GM23338 (cell line): ENCODE results near the gene ST6GALNAC6. TPM values are rescaled to one million over a fixed set of nuclear protein-coding genes. Genes with fewer than 3 reads are reported as not detected.
"Not testable (repeated sequence)": the region's sequence is repeated elsewhere in the genome, so short reads cannot be mapped to it uniquely, and the experiment has no call there.

Source experiments
- ATAC-seq: fragments of 200-7000 bp; cut with Tn5 transposase; 3 replicates; pipeline ENCODE4 v1.9.1; 2020
- DNase-seq: peaks from one replicate; pipeline ENCODE4 v3.0.0-alpha.2; 2015; ENCODE audit warnings: low spot score
- H2AFZ ChIP-seq: fragments of 200-600 bp; sonication (generic); 2 replicates; pipeline ENCODE4 v1.8.0; 2016; ENCODE audit warnings: antibody characterized with exemption, mild to moderate bottlenecking, moderate library complexity
- H3F3A ChIP-seq: fragments of 200-600 bp; sonication (generic); replicated peaks from 2 replicates; pipeline ENCODE4 v1.8.0; 2017; ENCODE audit warnings: antibody characterized with exemption, mixed run types, low read depth
- H3K27ac ChIP-seq: fragments of 200-600 bp; sonication (generic); 2 replicates; pipeline ENCODE4 v1.6.1; 2016; ENCODE audit warnings: low read depth
- H3K27me3 ChIP-seq: fragments of 200-600 bp; sonication (generic); 2 replicates; pipeline ENCODE4 v1.8.0; 2016; ENCODE audit warnings: mild to moderate bottlenecking, mixed run types, moderate library complexity; ENCODE audit not compliant: insufficient read depth
- H3K36me3 ChIP-seq: fragments of 200-600 bp; sonication (generic); 2 replicates; pipeline ENCODE4 v1.8.0; 2016; ENCODE audit warnings: mild to moderate bottlenecking; ENCODE audit not compliant: insufficient read depth
- H3K4me1 ChIP-seq: fragments of 200-600 bp; sonication (generic); 2 replicates; pipeline ENCODE4 v1.8.0; 2016; ENCODE audit warnings: mild to moderate bottlenecking, moderate library complexity; ENCODE audit not compliant: insufficient read depth
- H3K4me2 ChIP-seq: fragments of 200-600 bp; sonication (generic); 2 replicates; pipeline ENCODE4 v1.7.1; 2017; ENCODE audit warnings: mixed run types
- H3K4me3 ChIP-seq: fragments of 200-600 bp; sonication (generic); 2 replicates; pipeline ENCODE4 v1.6.1; 2016; ENCODE audit warnings: mixed run types
- H3K79me2 ChIP-seq: fragments of 200-600 bp; sonication (generic); replicated peaks from 2 replicates; pipeline ENCODE4 v1.8.0; 2017; ENCODE audit warnings: mild to moderate bottlenecking; ENCODE audit not compliant: insufficient read depth
- H3K9me2 ChIP-seq: fragments of 200-600 bp; sonication (generic); 2 replicates; pipeline ENCODE4 v1.8.0; 2017; ENCODE audit not compliant: insufficient read depth
- H4K20me1 ChIP-seq: fragments of 200-600 bp; sonication (generic); replicated peaks from 2 replicates; pipeline ENCODE4 v1.8.0; 2017; ENCODE audit warnings: mild to moderate bottlenecking; ENCODE audit not compliant: insufficient read depth
- H3K27ac Mint-ChIP-seq: 2 replicates; pipeline ENCODE4 v1.8.0; 2020; ENCODE audit warnings: inconsistent platforms, mild to moderate bottlenecking, moderate library complexity, mixed read lengths
- H3K27me3 Mint-ChIP-seq: 3 replicates; pipeline ENCODE4 v1.8.0; 2022; ENCODE audit warnings: low read depth, mild to moderate bottlenecking, moderate library complexity, mixed read lengths, inconsistent platforms; ENCODE audit not compliant: insufficient read depth, poor library complexity
- H3K36me3 Mint-ChIP-seq: 3 replicates; pipeline ENCODE4 v1.8.0; 2021; ENCODE audit warnings: low read depth, mild to moderate bottlenecking, inconsistent platforms, moderate library complexity, mixed read lengths
- H3K4me1 Mint-ChIP-seq: 3 replicates; pipeline ENCODE4 v1.8.0; 2020; ENCODE audit warnings: mild to moderate bottlenecking, inconsistent platforms, mixed read lengths
- H3K4me3 Mint-ChIP-seq: 3 replicates; pipeline ENCODE4 v1.8.0; 2021; ENCODE audit warnings: moderate library complexity, mild to moderate bottlenecking, inconsistent platforms, mixed read lengths
- H3K9me3 Mint-ChIP-seq: 3 replicates; pipeline ENCODE4 v1.8.0; 2020; ENCODE audit warnings: moderate library complexity, mild to moderate bottlenecking, inconsistent platforms, mixed read lengths
- CREB1 ChIP-seq: fragments of 250-450 bp; sonication (Bioruptor Pico); IDR thresholded peaks from 2 replicates; pipeline ENCODE4 v1.5.0; 2020; ENCODE audit warnings: low read depth, mild to moderate bottlenecking, moderate library complexity
- EZH2 ChIP-seq: fragments of 200-600 bp; sonication (generic); IDR thresholded peaks from one replicate; pipeline ENCODE4 v1.8.0; 2017; ENCODE audit warnings: antibody characterized with exemption, mild to moderate bottlenecking, low read depth; ENCODE audit not compliant: unreplicated experiment
- EZH2phosphoT487 ChIP-seq: fragments of 200-600 bp; sonication (generic); IDR thresholded peaks from one replicate; pipeline ENCODE4 v1.8.1; 2018; ENCODE audit warnings: antibody characterized with exemption; ENCODE audit not compliant: unreplicated experiment
- POLR2AphosphoS5 ChIP-seq: IDR thresholded peaks from 2 replicates; pipeline ENCODE4 v1.6.1; 2016; ENCODE audit warnings: antibody characterized with exemption, low read depth
- STAT1 ChIP-seq: IDR thresholded peaks from one replicate; pipeline ENCODE4 v1.6.1; 2016; ENCODE audit warnings: antibody characterized with exemption; ENCODE audit not compliant: unreplicated experiment
- polyA plus RNA-seq: library from polyadenylated mRNA; unstranded; fragments of >200 nt; fragmentation: Nextera tagmentation; extraction: Ambion mirVana; gene quantifications from 2 replicates; pipeline ENCODE4 v1.2.1, GENCODE V29; 2016
- total RNA-seq: library from RNA; depleted of rRNA; stranded (reverse); fragments of >200 nt; shearing (Covaris generic); gene quantifications from 2 replicates; pipeline ENCODE4 v1.2.3, GENCODE V29; 2014
- TF ChIP-seq, protein P1 (sequence below): IDR thresholded peaks from 2 replicates; pipeline ENCODE4 v1.6.1; 2016; ENCODE audit warnings: antibody characterized with exemption

Gene ST6GALNAC6
- total and polyA plus RNA-seq, 2 experiments from 2014 or later, result 20.7 to 39.2 TPM

DNA sequence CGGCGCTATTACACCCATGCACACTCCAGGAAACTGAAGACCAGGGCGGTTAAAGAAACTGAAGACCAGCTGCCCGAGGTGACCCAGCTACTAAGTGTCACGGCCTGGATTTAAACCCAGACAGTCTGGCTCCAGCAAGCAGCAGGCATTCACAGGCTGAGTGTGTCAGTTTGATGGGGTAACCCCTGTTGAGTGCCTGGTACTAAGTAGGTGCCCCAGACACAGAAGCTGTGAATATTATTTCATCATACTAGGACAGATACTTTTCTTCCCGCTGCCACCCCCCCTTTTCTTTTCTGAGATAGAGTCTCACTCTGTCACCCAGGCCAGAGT lies 52.3 kb downstream of the ST6GALNAC6 start (continued):
- TF ChIP-seq, protein P1, sequence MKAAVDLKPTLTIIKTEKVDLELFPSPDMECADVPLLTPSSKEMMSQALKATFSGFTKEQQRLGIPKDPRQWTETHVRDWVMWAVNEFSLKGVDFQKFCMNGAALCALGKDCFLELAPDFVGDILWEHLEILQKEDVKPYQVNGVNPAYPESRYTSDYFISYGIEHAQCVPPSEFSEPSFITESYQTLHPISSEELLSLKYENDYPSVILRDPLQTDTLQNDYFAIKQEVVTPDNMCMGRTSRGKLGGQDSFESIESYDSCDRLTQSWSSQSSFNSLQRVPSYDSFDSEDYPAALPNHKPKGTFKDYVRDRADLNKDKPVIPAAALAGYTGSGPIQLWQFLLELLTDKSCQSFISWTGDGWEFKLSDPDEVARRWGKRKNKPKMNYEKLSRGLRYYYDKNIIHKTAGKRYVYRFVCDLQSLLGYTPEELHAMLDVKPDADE, result no peak

DNA sequence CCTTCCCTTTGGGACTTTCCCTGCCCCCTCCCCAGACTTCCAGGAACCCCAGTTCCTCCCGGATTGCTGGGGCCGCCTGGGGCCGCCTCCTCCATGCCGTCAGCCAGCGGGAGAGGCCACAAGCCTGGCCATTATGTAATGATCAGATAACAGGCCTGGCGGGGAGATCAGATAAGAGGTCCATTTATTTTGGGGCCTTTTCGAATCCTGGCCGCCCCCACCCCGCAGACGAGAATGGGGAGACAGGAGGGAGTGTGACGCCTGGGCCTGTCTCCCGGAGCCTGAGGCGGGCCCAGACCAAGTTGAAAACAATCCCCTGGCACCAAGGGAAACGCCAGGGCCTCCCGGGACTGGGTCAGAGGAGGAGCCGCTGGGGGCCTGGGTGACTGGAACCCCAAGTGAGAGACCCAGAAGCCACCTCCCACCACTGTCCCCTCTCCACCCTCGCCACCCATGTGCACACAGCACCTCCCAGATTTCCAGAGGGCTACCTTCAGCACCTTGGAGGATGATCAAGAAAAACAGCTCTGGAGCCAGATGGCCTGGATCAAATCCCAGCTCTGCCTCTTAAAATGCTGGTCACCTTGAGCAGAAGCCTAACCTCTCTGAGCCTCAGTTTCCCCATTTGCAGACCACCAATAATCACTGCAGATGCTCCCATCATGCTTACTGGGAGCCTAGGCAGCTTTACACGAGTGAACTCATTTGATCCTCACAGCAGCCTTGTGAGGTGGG lies 52.8 kb downstream of the ST6GALNAC6 start:
- no peak overlapping the region for H3K27ac Mint-ChIP-seq
- Histone ChIP-seq H3K27me3 (no peaks in the 10 kb centered on the region), H4K20me1 (no peaks in the 10 kb centered on the region), H3F3A (no peaks in the 10 kb centered on the region), H2AFZ (no peak overlapping the region), H3K27ac (no peak overlapping the region), H3K79me2 (no peaks in the 10 kb centered on the region), H3K4me2 (no peak overlapping the region), H3K4me1 (no peaks in the 10 kb centered on the region; the same call in 1 of the 2 replicates), H3K9me2 (no peaks in the 10 kb centered on the region), H3K4me3 (no peak overlapping the region), H3K36me3 (no peaks in the 10 kb centered on the region)
- TF ChIP-seq EZH2phosphoT487, result no peak
- H3K4me1 Mint-ChIP-seq, result peaks cover 8% of the 10 kb centered on the region
- H3K27me3 Mint-ChIP-seq, result peaks cover 12% of the 10 kb centered on the region
- peaks cover 27% of the 10 kb centered on the region for H3K9me3 Mint-ChIP-seq
- DNase-seq (no peak), ATAC-seq (no peak; the same call in 2 of the 3 replicates)
- peaks cover 8% of the 10 kb centered on the region for H3K36me3 Mint-ChIP-seq
- no peak overlapping the region for H3K4me3 Mint-ChIP-seq

DNA sequence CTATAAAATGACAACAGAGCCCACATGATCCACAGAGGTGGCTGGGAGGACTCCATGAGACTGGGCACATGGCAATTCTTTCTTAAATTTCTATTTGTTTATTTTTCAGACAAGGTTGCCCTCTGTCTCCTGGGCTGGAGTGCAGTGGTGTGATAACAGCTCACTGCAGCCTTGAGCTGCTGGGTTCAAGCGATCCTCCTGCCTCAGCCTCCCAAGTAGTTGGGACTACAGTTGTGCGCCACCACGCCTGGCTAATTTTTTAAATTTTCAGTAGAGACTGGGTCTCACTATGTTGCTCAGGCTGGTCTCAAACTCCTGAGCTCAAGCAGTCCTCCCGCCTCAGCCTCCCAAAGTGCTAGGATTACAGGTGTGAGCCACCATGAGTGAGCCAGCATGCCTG lies 53.8 kb downstream of the ST6GALNAC6 start:
- not testable (repeated sequence) for ATAC-seq, H3F3A ChIP-seq, H3K36me3 ChIP-seq, H3K4me1 Mint-ChIP-seq, H3K79me2 ChIP-seq, H3K36me3 Mint-ChIP-seq, H3K27me3 ChIP-seq, DNase-seq, H3K4me2 ChIP-seq, H3K9me2 ChIP-seq, H3K4me3 Mint-ChIP-seq, H3K4me3 ChIP-seq, H3K27ac Mint-ChIP-seq, H3K4me1 ChIP-seq, H4K20me1 ChIP-seq
- peaks cover 12% of the 10 kb centered on the region for H3K27me3 Mint-ChIP-seq
- Histone ChIP-seq H3K27ac (peak overlapping the region; percentile 87), H2AFZ (peak overlapping the region; percentile 88)
- peaks cover 26% of the 10 kb centered on the region for H3K9me3 Mint-ChIP-seq

DNA sequence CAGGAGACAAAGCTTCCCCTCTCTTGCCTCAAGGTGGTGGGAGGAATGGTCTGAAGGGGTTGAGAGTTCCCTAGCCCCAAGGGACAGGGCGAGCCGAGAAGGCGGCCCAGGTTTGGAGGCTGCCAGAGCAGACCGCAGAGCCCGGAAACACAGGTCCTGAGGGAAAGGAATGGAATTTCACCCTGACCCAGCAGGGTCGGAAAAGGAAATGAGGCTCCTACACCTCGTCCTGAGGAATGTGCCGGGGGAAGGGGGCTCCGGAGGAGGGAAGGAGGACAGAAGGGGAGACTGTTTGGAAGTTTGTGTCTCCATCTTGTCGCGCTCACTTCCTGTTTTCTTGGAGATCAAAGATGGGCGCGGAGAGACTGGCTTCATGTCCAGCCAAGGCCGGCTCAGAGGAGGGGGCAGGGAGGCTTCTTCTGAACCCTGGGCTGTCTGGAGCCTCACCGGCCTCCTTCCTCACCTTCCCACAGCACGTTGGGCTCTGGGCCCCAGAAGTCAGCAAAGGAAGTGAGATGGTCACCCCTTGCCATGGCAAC lies 54.5 kb downstream of the ST6GALNAC6 start:
- Histone ChIP-seq H3K36me3 (no peaks in the 10 kb centered on the region), H3F3A (no peaks in the 10 kb centered on the region), H3K79me2 (no peaks in the 10 kb centered on the region), H3K4me2 (peak overlapping the region; percentile 43; the same call in 1 of the 2 replicates), H3K27me3 (no peaks in the 10 kb centered on the region), H4K20me1 (no peaks in the 10 kb centered on the region), H2AFZ (peak overlapping the region; percentile 88), H3K4me1 (no peaks in the 10 kb centered on the region; the same call in 1 of the 2 replicates), H3K9me2 (no peaks in the 10 kb centered on the region), H3K4me3 (no peak overlapping the region), H3K27ac (peak overlapping the region; percentile 87)
- DNase-seq, result peak; percentile 77
- no peak for TF ChIP-seq EZH2
- no peak for TF ChIP-seq STAT1
- TF ChIP-seq CREB1 (CRISPR knock-in tag), result no peak
- TF ChIP-seq, protein P1, result no peak
- TF ChIP-seq POLR2AphosphoS5, result no peak
- peaks cover 8% of the 10 kb centered on the region for H3K4me1 Mint-ChIP-seq
- H3K27ac Mint-ChIP-seq, result no peak overlapping the region
- peaks cover 12% of the 10 kb centered on the region for H3K27me3 Mint-ChIP-seq
- H3K4me3 Mint-ChIP-seq, result no peak overlapping the region
- H3K36me3 Mint-ChIP-seq, result peaks cover 8% of the 10 kb centered on the region
- ATAC-seq, result peak; percentile 75
- peaks cover 21% of the 10 kb centered on the region for H3K9me3 Mint-ChIP-seq
